Activated CD8-positive, alpha-beta memory T cell treated with anti-CD3 and anti-CD28 coated beads, Interleukin-2, amount 50 U/mL, for 48 hours (primary cell): ENCODE measurements around the gene GAPVD1.

Experiments
- DNase-seq: peaks from one replicate; pipeline ENCODE4 v3.0.0-alpha.2; 2020

The GAPVD1 gene

DNA sequence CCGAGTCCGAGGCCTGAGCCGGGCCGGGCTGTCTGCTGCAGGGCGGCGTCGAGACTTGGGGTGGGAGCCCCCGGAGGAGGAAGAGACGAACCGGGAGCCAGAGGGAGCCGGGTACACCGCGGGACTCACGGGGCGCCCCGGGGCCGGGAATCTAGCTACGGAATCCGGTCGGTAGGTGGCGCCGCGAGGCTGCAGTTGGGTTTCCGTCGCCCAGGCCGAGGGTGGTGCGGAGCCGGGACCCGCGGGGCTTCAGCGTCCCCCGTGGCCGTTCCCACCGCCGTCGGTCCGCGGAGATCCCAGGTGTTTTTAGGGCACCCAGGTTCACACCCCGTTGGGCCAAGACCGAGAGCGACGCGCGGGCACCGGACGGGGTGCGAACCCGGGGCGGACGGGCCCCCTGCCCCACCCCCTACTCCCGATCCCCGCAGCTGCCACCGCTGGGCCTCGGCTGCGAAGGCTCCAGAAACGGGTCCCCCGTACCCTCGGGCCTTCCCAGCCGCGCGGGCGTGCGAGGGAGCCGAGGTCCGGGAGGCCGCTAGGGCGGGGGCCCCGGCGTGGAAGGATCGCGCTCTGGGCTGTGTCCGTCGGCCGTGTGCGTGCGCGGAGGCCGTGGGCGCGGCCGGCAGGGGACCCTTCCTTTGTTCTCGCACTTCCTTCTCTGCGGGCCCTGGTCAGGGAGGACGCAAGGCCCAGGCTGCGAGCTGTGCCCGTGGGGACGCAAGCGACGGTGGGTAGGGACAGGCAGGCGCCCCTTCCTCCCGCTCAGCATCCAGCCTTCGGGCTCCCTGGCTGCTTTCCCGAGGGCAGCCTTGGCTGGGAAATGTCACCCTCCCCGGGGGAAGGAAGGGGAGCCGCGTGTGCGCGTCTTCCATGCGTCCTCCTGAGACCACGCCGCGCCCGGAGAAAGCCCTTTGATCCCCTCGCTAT, 146.6 kb downstream of the GAPVD1 start:
- peak; percentile 94 for DNase-seq

DNA sequence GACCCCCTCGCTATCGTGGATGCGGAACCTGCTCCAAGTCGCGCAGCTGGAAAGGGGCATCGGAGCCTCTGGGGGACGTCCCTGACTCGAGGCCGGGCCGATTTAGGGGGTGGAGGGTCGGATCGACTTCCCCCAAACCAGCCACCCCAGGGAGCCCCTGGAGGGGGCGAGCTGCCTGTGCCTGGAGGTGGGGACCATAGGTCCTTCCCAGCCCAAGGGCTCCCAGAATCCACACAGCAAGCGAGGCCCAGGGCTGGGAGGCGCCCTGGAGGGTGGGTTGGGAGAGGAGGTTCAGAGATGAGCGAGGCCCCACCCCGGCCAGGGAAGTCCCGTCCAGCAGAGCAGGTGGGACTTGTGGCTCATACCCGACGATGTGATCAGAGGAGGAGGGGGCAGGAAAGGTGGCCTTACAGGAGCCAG, 147.6 kb downstream of the GAPVD1 start:
- DNase-seq: no peak

DNA sequence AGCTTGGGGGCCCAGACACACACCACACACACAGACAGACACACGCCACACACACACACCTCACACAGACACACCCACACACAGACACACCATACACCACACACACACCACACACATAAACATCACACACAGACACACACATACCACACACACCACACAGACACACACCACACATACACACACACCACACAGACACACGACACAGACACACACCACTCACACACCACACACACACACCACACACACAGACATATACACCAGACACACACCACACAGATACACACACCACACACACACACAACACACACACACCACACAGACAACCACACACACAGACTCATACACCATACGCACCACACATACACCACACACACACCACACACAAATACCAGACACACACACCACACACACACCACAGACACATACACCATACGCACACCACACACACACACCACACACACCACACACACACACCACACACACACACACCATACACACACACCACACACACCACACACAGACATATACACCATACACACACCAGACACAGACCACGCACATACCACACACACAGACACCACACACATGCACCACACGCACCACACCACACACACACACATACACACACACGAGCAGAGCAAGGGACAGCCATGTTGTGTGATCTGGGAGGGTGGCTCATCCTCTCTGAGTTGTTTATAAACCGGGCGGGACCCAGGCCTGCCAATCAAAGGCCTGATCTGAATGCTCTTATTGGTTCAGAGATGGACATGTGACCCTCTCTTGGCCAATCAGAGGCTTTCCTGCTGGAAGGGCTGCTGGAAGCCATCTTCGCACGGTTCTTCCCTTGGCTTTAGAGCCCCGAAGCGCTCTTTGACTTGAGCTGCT, 148.3 kb downstream of the GAPVD1 start:
- DNase-seq: no peak

DNA sequence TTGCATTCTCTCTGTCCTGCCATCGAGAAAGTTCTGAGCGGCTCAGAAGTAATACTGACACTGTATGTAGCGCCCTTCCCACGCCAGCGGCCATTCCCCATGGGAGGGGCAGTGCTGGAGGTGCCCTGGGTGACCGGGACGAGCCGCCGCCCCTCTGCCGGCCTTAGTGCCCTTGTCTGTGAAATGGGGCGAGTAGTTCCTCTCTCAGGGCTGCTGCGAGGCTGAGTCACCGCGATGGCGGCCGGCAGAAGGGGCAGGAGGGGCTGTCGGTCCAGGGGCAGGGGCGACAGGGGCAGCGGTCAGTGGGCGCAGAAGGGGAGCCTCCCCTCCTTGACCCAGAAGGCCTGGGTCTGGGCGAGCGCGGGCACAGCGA, 148.9 kb downstream of the GAPVD1 start:
- DNase-seq: no peak

DNA sequence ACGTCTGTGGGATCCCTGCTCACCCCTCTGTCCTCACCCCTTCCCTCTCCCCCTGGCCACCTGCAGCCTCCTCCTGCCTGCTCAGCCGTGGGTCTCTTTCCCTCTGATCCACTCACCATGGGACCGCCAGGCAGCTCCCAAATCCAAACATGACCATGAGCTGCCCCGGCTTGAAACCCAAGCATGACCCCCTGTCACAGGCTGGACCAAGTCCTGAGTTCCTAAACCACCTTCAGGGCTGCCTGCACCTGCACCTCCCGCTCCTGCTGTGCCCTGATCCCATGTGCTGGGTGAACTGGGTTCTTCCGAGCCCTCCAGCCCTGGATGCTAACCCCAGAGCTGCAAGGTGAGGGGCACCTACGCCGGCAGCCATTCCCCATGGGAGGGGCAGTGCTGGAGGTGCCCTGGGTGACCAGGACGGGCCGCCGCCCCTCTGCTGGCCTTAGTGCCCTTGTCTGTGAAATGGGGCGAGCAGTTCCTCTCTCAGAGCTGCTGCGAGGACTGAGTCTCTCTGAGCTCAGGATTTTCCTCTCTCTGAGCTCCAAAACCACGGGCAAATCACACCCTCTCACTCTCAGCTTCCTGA, 149.6 kb downstream of the GAPVD1 start:
- no peak for DNase-seq

DNA sequence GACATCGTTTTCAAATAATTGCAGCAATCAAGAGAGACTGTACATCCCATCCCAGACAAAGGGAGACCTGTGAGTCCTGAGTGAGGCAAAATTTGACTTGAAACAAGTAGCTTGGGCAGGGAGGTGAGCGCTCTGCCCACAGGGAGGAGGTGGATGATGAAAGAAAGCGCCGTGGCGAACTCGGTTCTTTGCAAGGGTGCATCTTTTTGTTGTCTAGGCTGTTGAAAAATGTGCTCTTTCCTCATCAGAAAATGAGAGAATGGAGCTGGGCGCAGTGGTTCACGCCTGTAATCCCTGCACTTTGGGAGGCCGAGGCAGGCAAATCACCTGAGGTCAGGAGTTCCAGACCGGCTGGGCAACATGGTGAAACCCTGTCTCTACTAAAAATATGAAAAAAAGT, 150.5 kb downstream of the GAPVD1 start:
- no peak for DNase-seq

DNA sequence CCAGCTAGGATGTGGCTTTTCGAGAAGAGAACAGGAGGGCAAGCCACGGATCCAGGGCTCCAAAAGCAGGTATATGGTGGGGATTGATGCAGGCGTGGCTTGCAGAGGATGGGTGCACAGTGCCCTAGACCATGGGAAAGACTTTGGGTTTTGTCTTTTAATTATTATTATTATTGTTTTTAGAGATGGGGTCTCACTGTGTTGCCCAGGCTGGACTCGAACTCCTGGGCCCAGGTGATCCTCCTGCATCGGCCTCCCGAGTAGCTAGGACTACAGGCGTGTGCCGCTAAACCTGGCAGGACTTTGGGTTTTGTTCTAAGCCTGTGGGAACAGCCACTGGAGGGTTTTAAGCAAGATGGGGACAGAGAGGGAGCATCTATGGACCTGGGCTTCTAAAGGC, 152.0 kb downstream of the GAPVD1 start:
- DNase-seq: no peak

DNA sequence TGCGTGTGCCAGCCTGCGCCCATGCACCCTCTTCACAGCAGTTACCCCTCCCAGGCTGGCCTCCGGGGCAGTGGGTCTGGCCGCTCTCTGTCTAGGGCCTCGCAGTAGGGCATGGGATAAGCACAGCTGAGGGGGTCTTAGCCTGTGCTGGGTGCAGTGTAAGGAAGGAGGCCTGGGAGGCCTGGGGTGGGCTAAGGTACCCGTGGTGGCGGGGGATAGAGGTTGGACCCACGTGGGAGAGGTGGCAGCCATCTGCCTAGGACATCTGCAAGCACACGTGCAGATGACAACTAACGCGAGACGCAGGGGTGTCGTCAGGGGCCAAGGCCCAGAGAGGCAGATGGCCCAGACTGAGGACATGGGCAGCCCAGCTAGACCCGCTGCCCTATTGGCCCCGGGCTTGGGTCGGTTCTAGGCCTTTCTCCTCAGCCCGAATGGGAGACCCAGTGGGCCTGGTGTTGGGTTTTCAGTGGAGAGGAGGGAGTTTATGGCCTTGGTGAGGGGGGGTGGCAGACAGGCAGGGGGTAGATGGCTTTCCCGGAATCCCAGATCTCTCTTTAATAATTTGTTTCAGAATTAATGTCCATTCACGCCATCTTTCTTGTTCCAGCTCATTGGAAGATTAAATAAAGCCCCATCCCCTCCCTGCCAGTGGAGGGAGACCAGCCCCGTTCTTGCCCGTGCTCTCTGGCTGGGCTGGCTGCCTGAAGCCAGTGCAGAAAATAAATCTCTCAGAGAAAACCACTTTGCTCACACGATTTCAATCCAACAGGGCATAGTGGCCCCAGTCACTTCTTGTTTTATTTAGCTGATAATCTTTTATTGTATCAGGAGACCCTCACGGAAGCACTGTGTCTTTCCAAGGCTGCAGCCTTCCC, 154.2 kb downstream of the GAPVD1 start:
- no peak for DNase-seq

DNA sequence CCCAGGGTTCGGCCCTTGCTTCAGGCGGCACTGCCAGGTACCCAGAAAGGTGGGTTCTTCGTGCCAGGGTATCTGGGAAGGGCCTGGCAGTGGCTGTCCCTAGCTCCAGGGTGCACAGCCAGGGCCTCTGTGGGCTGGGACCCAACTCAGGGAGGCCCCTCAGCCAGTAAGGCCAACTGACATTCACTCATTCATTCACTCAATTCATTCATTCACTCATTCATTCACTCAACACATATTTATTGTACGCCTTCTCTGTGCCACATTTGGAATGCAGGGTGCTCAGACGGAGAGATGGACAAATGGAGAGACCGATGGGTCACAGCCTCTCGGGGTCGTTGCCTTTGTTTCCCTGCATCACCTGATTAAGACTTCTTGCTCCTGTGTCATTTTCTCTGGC, 154.9 kb downstream of the GAPVD1 start:
- no peak for DNase-seq
